ENCODE data around the gene EIF4B. TPM values are rescaled to one million over a fixed set of nuclear protein-coding genes. Genes with fewer than 3 reads are reported as not detected.

The EIF4B gene
- total RNA-seq, 1 experiment from 2014 or later, result 809 TPM

DNA sequence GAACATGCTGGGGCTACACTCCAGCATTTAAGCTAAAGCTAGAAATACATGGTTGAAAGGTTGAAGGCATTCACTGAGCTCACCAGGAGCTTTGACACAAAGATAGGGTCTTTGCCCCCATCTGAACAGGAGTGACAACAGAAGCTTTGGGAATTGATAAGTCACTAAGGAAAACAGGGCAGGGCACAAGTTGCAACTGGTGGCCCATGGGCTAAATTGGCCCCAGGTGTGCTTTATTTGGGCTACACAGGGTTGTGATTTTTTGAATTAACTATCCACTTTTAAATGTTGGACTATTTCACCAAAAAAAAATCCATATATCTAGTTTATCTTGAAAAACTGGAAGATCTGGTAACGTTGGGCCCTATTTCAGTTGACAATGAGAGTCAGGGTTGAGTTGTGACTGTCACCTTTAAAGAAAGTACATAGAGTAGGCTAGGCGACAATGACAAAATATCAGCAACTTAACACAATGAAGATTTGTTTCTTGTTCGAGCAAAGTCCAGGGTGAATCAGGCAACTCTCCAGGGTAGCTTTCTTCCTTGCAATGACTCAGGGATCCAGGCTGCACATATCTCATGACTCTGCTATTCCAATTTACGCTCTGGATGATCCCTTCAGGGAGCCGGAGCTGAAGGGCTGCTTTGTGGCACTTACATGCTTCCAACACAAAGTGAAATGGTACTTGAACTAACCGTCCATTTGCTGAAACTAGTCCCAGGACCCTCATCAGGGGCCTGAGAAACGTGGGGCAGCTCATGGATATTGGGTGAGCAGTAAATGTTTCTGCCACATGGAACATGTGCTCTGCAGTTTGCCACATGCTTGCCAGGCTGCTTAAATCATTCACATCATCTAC, 13.3 kb upstream of the EIF4B start (continued):
- no peak for TF ChIP-seq YY1 (IDR thresholded peaks at IDR 0.05; ENCODE audit: extremely low read depth, insufficient replicate concordance, low read depth, low read length)
- no peak; the same call in 1 of the 2 replicates for TF ChIP-seq FOSL1 (IDR thresholded peaks at IDR 0.05; ENCODE audit: low read depth)
- TF ChIP-seq, protein P1, sequence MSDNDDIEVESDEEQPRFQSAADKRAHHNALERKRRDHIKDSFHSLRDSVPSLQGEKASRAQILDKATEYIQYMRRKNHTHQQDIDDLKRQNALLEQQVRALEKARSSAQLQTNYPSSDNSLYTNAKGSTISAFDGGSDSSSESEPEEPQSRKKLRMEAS (IDR thresholded peaks at IDR 0.05), result peak; percentile 84
- no peak for TF ChIP-seq CEBPB (IDR thresholded peaks at IDR 0.05; ENCODE audit: low read depth)
- TF ChIP-seq EZH2 (IDR thresholded peaks at IDR 0.05), result no peak

DNA sequence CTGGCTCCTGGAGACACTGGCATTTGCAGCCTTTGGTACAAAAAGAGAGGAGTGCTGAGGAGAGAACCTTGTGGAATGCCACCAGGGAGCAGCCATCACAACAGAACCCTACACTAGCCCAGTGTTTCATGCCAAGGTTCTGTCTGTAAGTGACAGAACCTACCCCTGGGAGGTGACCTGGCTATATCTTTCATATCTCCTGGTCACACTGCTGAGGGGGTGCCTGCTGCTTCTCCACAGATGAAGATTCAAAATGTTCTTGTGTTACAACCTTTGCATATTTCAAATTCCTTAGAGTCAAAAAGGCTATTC, 12.7 kb upstream of the EIF4B start:
- H3K4me1 ChIP-seq (ENCODE audit: control insufficient read depth in 1 of 2, insufficient read depth in 2 of 2, low read length in 2 of 2), result peaks cover 23 to 32% of the 10 kb centered on the region in 2 experiments
- BruUV-seq (replicated peaks), result no TSS peak
- no peaks in the 10 kb centered on the region for H3K79me2 ChIP-seq (ENCODE audit: insufficient read depth, low read length)
- H3K4me3 ChIP-seq (replicated peaks in 1 of 2; ENCODE audit: low read depth in 1 of 2, low read length in 2 of 2), result peak overlapping the region in 1 of 2 experiments; percentile 2; a peak in 1 of 4 replicates
- H4K20me1 ChIP-seq (ENCODE audit: insufficient read depth), result no peaks in the 10 kb centered on the region
- ChIA-PET RAD21 (ENCODE audit: low non-redundant PET in 1 of 2, low total read pairs in 2 of 2, uncharacterized antibody in 2 of 2, unreplicated experiment in 2 of 2) (no interaction called here), CTCF (interaction anchor here (1.0 kb wide), 2 partner anchors 12 to 13 kb away, joined by 3 read pairs; no protein-coding TSS in a partner anchor), POLR2A (interaction anchor here (1.8 to 2.5 kb wide), 2 partner anchors 13 to 69 kb away, joined by 4 to 15 read pairs; partner anchors contain the start of gene EIF4B)
- H3K9me2 ChIP-seq (ENCODE audit: insufficient read depth), result no peaks in the 10 kb centered on the region
- H2AFZ ChIP-seq (ENCODE audit: low read depth, low read length, poor library complexity, severe bottlenecking), result peak overlapping the region; percentile 79
- peak overlapping the region; percentile 78 for H3K27ac ChIP-seq (ENCODE audit: low read depth, low read length)
- ATAC-seq (peak; percentile 53), DNase-seq (ENCODE audit: low read depth, low spot score) (no peak)
- no peaks in the 10 kb centered on the region for H3K36me3 ChIP-seq (ENCODE audit: control insufficient read depth in 1 of 2, insufficient read depth in 2 of 2, low read length in 2 of 2)
- no peaks in the 10 kb centered on the region for H3K9me3 ChIP-seq (ENCODE audit: control insufficient read depth in 1 of 2, insufficient read depth in 1 of 2, low read depth in 1 of 2, low read length in 2 of 2)
- intact Hi-C loops (cut with micrococcal nuclease), result no loop called here
- H3K4me2 ChIP-seq (ENCODE audit: low read length), result peak overlapping the region; percentile 48
- no peaks in the 10 kb centered on the region for H3K27me3 ChIP-seq (ENCODE audit: insufficient read depth, low read length)
- H3K9ac ChIP-seq (ENCODE audit: low read length), result peak overlapping the region; percentile 54
- TF ChIP-seq FOSL1 (IDR thresholded peaks at IDR 0.05; ENCODE audit: low read depth) (no peak), SRF (IDR thresholded peaks at IDR 0.05; ENCODE audit: low read depth) (no peak), SIN3A (IDR thresholded peaks at IDR 0.05; ENCODE audit: low read depth) (no peak), EGR1 (IDR thresholded peaks at IDR 0.05; ENCODE audit: low read depth) (no peak), ZFX (IDR thresholded peaks at IDR 0.05) (no peak), ZNF274 (IDR thresholded peaks at IDR 0.05; ENCODE audit: low read depth, low read length) (no peak), YY1 (IDR thresholded peaks at IDR 0.05; ENCODE audit: extremely low read depth, insufficient replicate concordance, low read depth, low read length) (no peak), POLR2AphosphoS5 (IDR thresholded peaks at IDR 0.05; ENCODE audit: low read depth, low read length) (no peak), ELF1 (IDR thresholded peaks at IDR 0.05; ENCODE audit: borderline replicate concordance, low read depth) (no peak), CEBPB (IDR thresholded peaks at IDR 0.05; ENCODE audit: low read depth) (no peak)
- TF ChIP-seq, protein P2, sequence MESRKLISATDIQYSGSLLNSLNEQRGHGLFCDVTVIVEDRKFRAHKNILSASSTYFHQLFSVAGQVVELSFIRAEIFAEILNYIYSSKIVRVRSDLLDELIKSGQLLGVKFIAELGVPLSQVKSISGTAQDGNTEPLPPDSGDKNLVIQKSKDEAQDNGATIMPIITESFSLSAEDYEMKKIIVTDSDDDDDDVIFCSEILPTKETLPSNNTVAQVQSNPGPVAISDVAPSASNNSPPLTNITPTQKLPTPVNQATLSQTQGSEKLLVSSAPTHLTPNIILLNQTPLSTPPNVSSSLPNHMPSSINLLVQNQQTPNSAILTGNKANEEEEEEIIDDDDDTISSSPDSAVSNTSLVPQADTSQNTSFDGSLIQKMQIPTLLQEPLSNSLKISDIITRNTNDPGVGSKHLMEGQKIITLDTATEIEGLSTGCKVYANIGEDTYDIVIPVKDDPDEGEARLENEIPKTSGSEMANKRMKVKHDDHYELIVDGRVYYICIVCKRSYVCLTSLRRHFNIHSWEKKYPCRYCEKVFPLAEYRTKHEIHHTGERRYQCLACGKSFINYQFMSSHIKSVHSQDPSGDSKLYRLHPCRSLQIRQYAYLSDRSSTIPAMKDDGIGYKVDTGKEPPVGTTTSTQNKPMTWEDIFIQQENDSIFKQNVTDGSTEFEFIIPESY (IDR thresholded peaks at IDR 0.05; ENCODE audit: extremely low read depth, insufficient replicate concordance, low read length), result no peak
- TF ChIP-seq, protein P3, sequence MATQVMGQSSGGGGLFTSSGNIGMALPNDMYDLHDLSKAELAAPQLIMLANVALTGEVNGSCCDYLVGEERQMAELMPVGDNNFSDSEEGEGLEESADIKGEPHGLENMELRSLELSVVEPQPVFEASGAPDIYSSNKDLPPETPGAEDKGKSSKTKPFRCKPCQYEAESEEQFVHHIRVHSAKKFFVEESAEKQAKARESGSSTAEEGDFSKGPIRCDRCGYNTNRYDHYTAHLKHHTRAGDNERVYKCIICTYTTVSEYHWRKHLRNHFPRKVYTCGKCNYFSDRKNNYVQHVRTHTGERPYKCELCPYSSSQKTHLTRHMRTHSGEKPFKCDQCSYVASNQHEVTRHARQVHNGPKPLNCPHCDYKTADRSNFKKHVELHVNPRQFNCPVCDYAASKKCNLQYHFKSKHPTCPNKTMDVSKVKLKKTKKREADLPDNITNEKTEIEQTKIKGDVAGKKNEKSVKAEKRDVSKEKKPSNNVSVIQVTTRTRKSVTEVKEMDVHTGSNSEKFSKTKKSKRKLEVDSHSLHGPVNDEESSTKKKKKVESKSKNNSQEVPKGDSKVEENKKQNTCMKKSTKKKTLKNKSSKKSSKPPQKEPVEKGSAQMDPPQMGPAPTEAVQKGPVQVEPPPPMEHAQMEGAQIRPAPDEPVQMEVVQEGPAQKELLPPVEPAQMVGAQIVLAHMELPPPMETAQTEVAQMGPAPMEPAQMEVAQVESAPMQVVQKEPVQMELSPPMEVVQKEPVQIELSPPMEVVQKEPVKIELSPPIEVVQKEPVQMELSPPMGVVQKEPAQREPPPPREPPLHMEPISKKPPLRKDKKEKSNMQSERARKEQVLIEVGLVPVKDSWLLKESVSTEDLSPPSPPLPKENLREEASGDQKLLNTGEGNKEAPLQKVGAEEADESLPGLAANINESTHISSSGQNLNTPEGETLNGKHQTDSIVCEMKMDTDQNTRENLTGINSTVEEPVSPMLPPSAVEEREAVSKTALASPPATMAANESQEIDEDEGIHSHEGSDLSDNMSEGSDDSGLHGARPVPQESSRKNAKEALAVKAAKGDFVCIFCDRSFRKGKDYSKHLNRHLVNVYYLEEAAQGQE (IDR thresholded peaks at IDR 0.05; ENCODE audit: low read depth), result no peak
- TF ChIP-seq, protein P4, sequence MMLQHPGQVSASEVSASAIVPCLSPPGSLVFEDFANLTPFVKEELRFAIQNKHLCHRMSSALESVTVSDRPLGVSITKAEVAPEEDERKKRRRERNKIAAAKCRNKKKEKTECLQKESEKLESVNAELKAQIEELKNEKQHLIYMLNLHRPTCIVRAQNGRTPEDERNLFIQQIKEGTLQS (IDR thresholded peaks at IDR 0.05), result no peak

All from HCT116 (cell line).